Esophagus muscularis mucosa (tissue), 4 donors: Measurements from ENCODE around the gene MRTFA. TPM values are rescaled to one million over a fixed set of nuclear protein-coding genes. Genes with fewer than 3 reads are reported as not detected.

ENCODE experiments used
- DNase-seq: peaks from one replicate; pipeline ENCODE4 v3.0.0-alpha.2; 2017; ENCODE audit errors: extremely low spot score
- H3K27ac ChIP-seq, 4 donors: fragments of 200-600 bp; sonication (generic); replicated peaks in 1 of 4; 1 replicate in 3 of 4; 2 replicates in 1 of 4; pipeline ENCODE4 v1.5.1; 2016 to 2019; ENCODE audit warnings: mild to moderate bottlenecking in 1 of 4
- H3K27me3 ChIP-seq, 4 donors: fragments of 200-600 bp; sonication (generic); one replicate each; pipeline versions ENCODE4 v1.5.1 to v1.6.0; 2016 to 2019
- H3K36me3 ChIP-seq, 4 donors: fragments of 200-600 bp; sonication (generic); one replicate each; pipeline ENCODE4 v1.5.1; 2016 to 2019
- H3K4me1 ChIP-seq, 4 donors: fragments of 200-600 bp; sonication (generic); one replicate each; pipeline ENCODE4 v1.5.1; 2016 to 2019
- H3K4me3 ChIP-seq, 4 donors: fragments of 200-600 bp; sonication (generic); 1 replicate in 2 of 4; 2 replicates in 2 of 4; pipeline ENCODE4 v1.5.1; 2016 to 2019; ENCODE audit warnings: mild to moderate bottlenecking in 4 of 4, moderate library complexity in 1 of 4
- H3K9me3 ChIP-seq, 4 donors: fragments of 200-600 bp; sonication (generic); 1 replicate in 3 of 4; 2 replicates in 1 of 4; pipeline ENCODE4 v1.5.1; 2016 to 2019
- CTCF ChIP-seq, 3 experiments: fragments of 200-600 bp in 2 of 3; fragments of 450-650 bp in 1 of 3; sonication (generic) in 2 of 3; IDR thresholded peaks; one replicate each; pipeline ENCODE4 v1.5.1; 2017 to 2019; ENCODE audit warnings: antibody characterized with exemption in 3 of 3, mild to moderate bottlenecking in 2 of 3, moderate library complexity in 1 of 3
- EP300 ChIP-seq: sonication (generic); formaldehyde crosslinking; IDR thresholded peaks from one replicate; pipeline ENCODE4 v1.6.1; 2017; ENCODE audit warnings: antibody characterized with exemption
- POLR2A ChIP-seq: fragments of 450-650 bp; IDR thresholded peaks from one replicate; pipeline ENCODE4 v1.6.1; 2017; ENCODE audit warnings: antibody characterized with exemption, moderate library complexity, mild to moderate bottlenecking, low read depth
- POLR2AphosphoS5 ChIP-seq, 2 donors: sonication (generic); formaldehyde crosslinking; IDR thresholded peaks; one replicate each; pipeline ENCODE4 v1.6.1; 2017; ENCODE audit warnings: antibody characterized with exemption in 2 of 2
- WGBS: methylation state at CpG from one replicate; pipeline ENCODE4 v1.1.5; 2018; 5-methylcytosine and 5-hydroxymethylcytosine counted together
- intact Hi-C: fragments of 100-400 bp; cut with DNase I; formaldehyde crosslinking; loops from one replicate; pipeline ENCODE4 v1.15.1; 2023
- total RNA-seq, 4 donors: library from RNA; depleted of rRNA; stranded (reverse); fragments of >200 nt; gene quantifications; one replicate each; pipeline versions ENCODE4 v1.1.0 to v1.2.1, GENCODE V29; 2016

MRTFA gene
- total RNA-seq, 4 donors from 2014 or later, result 55.6 to 88.7 (median 73.6) TPM

GRCh38 chr22:40401981-40402406, 234.5 kb downstream of the MRTFA start:
- peaks cover 23 to 66% (median 58%) of the 10 kb centered on the region in 4 donors for H3K36me3 ChIP-seq
- H3K4me1 ChIP-seq, result peaks cover 0 to 15% (median 4%) of the 10 kb centered on the region in 4 donors
- no peak overlapping the region for H3K27ac ChIP-seq
- intact Hi-C loops, result no loop called here
- no peak for DNase-seq
- 87% methylated on average over 8 of the region's 8 CpGs for WGBS
- H3K27me3 ChIP-seq, result no peaks in the 10 kb centered on the region
- H3K9me3 ChIP-seq, result no peaks in the 10 kb centered on the region
- TF ChIP-seq CTCF (IDR thresholded peaks at IDR 0.05), result no peak
- no peak for TF ChIP-seq POLR2AphosphoS5 (IDR thresholded peaks at IDR 0.05)
- H3K4me3 ChIP-seq, result no peak overlapping the region

GRCh38 chr22:40401532-40401931, 235.0 kb downstream of the MRTFA start:
- H3K36me3 ChIP-seq, result peaks cover 19 to 62% (median 53%) of the 10 kb centered on the region in 4 donors
- WGBS, result 92% methylated on average over 3 of the region's 4 CpGs
- intact Hi-C loops, result no loop called here

GRCh38 chr22:40400159-40400558, 236.4 kb downstream of the MRTFA start:
- Histone ChIP-seq H3K9me3 (no peaks in the 10 kb centered on the region), H3K4me1 (peaks cover 0 to 15% (median 8%) of the 10 kb centered on the region in 4 donors), H3K36me3 (peaks cover 8 to 54% (median 43%) of the 10 kb centered on the region in 4 donors), H3K4me3 (no peak overlapping the region), H3K27ac (no peak overlapping the region), H3K27me3 (no peaks in the 10 kb centered on the region)
- intact Hi-C loops, result no loop called here
- WGBS, result 88% methylated on average over 15 of the region's 15 CpGs
- TF ChIP-seq EP300, result no peak
- no peak for DNase-seq

More at GRCh38 chr22:40401532-40401931, 235.0 kb downstream of the MRTFA start:
- no peak for TF ChIP-seq POLR2AphosphoS5 (IDR thresholded peaks at IDR 0.05)
- TF ChIP-seq EP300, result no peak
- no peak for TF ChIP-seq POLR2A
- TF ChIP-seq CTCF (IDR thresholded peaks at IDR 0.05), result no peak
- no peaks in the 10 kb centered on the region for H3K27me3 ChIP-seq
- no peak for DNase-seq
- no peaks in the 10 kb centered on the region for H3K9me3 ChIP-seq
- no peak overlapping the region for H3K27ac ChIP-seq
- no peak overlapping the region for H3K4me3 ChIP-seq
- H3K4me1 ChIP-seq, result peaks cover 0 to 15% (median 8%) of the 10 kb centered on the region in 4 donors

GRCh38 chr22:40399621-40400020, 236.9 kb downstream of the MRTFA start:
- H3K36me3 ChIP-seq, result peaks cover 2 to 49% (median 38%) of the 10 kb centered on the region in 4 donors
- no peak overlapping the region for H3K27ac ChIP-seq
- 83% methylated on average over 2 of the region's 2 CpGs for WGBS
- no peak overlapping the region for H3K4me3 ChIP-seq
- H3K9me3 ChIP-seq, result no peaks in the 10 kb centered on the region
- TF ChIP-seq POLR2A (no peak), EP300 (no peak), POLR2AphosphoS5 (IDR thresholded peaks at IDR 0.05) (no peak), CTCF (IDR thresholded peaks at IDR 0.05) (no peak)
- peaks cover 0 to 15% (median 8%) of the 10 kb centered on the region in 4 donors for H3K4me1 ChIP-seq
- DNase-seq, result no peak
- intact Hi-C loops, result no loop called here
- H3K27me3 ChIP-seq, result no peaks in the 10 kb centered on the region

GRCh38 chr22:40397396-40397795, 239.1 kb downstream of the MRTFA start:
- Histone ChIP-seq H3K27me3 (no peaks in the 10 kb centered on the region), H3K36me3 (peaks cover 0 to 28% (median 22%) of the 10 kb centered on the region in 4 donors), H3K4me1 (peaks cover 0 to 18% (median 14%) of the 10 kb centered on the region in 4 donors), H3K4me3 (no peak overlapping the region), H3K27ac (no peak overlapping the region), H3K9me3 (no peaks in the 10 kb centered on the region)
- DNase-seq, result no peak
- 60% methylated on average over 1 of the region's 1 CpG for WGBS
- intact Hi-C loops, result no loop called here
- TF ChIP-seq EP300 (no peak), CTCF (IDR thresholded peaks at IDR 0.05) (no peak), POLR2AphosphoS5 (IDR thresholded peaks at IDR 0.05) (no peak), POLR2A (no peak)
